DOHH2 (cell line): ENCODE data around the gene IGF1R.

Experiments used
- H3F3A ChIP-seq: fragments of 200-600 bp; sonication (generic), shearing (Covaris generic); 2 replicates; pipeline ENCODE4 v1.6.0; 2016; ENCODE audit warnings: antibody characterized with exemption, mild to moderate bottlenecking; ENCODE audit not compliant: control insufficient read depth, insufficient read depth
- H3K27ac ChIP-seq: fragments of 200-600 bp; sonication (generic); 2 replicates; pipeline ENCODE4 v1.5.1; 2014; ENCODE audit warnings: low read depth, mild to moderate bottlenecking, low read length, moderate library complexity
- H3K27me3 ChIP-seq: fragments of 200-600 bp; sonication (generic); 2 replicates; pipeline ENCODE4 v1.6.1; 2014; ENCODE audit warnings: mild to moderate bottlenecking, low read length, mixed read lengths; ENCODE audit not compliant: control insufficient read depth
- H3K36me3 ChIP-seq: fragments of 200-600 bp; sonication (generic); 2 replicates; pipeline ENCODE4 v1.6.1; 2014; ENCODE audit warnings: mild to moderate bottlenecking, low read length, moderate library complexity, mixed read lengths; ENCODE audit not compliant: control insufficient read depth
- H3K4me1 ChIP-seq: fragments of 200-600 bp; sonication (generic); 2 replicates; pipeline ENCODE4 v1.6.1; 2014; ENCODE audit warnings: mild to moderate bottlenecking, low read length, mixed read lengths; ENCODE audit not compliant: control insufficient read depth
- H3K4me2 ChIP-seq: fragments of 200-600 bp; sonication (generic); 2 replicates; pipeline ENCODE4 v1.6.0; 2014; ENCODE audit warnings: mild to moderate bottlenecking, low read length, moderate library complexity
- H3K4me3 ChIP-seq: fragments of 200-600 bp; sonication (generic); 2 replicates; pipeline ENCODE4 v1.5.1; 2014; ENCODE audit warnings: mild to moderate bottlenecking, low read length, mixed read lengths
- H3K79me2 ChIP-seq: fragments of 200-600 bp; sonication (generic); 2 replicates; pipeline ENCODE4 v1.6.1; 2014; ENCODE audit warnings: mild to moderate bottlenecking, low read length, mixed read lengths; ENCODE audit not compliant: control insufficient read depth
- H3K9me2 ChIP-seq: fragments of 200-600 bp; sonication (generic); replicated peaks from 2 replicates; pipeline ENCODE4 v1.6.1; 2014; ENCODE audit warnings: mild to moderate bottlenecking, low read length, mixed read lengths; ENCODE audit not compliant: control insufficient read depth
- H3K9me3 ChIP-seq: fragments of 200-600 bp; sonication (generic); 2 replicates; pipeline ENCODE4 v1.6.1; 2014; ENCODE audit warnings: antibody characterized with exemption, low read length, mixed read lengths; ENCODE audit not compliant: control insufficient read depth, insufficient read depth
- H4K20me1 ChIP-seq: fragments of 200-600 bp; sonication (generic); 2 replicates; pipeline ENCODE4 v1.6.0; 2014; ENCODE audit warnings: low read depth, mild to moderate bottlenecking, antibody characterized with exemption, low read length, moderate library complexity; ENCODE audit not compliant: control insufficient read depth, insufficient read depth
- EZH2phosphoT487 ChIP-seq: fragments of 200-600 bp; sonication (generic); IDR thresholded peaks from 2 replicates; pipeline ENCODE4 v1.6.1; 2017; ENCODE audit warnings: borderline replicate concordance, mild to moderate bottlenecking, antibody characterized with exemption, low read length, moderate library complexity, mixed read lengths
- TF ChIP-seq, protein P1 (sequence below): fragments of 200-600 bp; sonication (generic); IDR thresholded peaks from one replicate; pipeline ENCODE4 v1.5.1; 2014; ENCODE audit warnings: antibody characterized with exemption, mild to moderate bottlenecking, low read depth, low read length; ENCODE audit not compliant: poor library complexity, severe bottlenecking

The IGF1R gene

GRCh38 chr15:98724048-98724447 is 75.7 kb downstream of the IGF1R start:
- Histone ChIP-seq H3K4me1 (no peaks in the 10 kb centered on the region; the same call in 1 of the 2 replicates), H3K4me3 (no peak overlapping the region), H3F3A (no peaks in the 10 kb centered on the region), H3K36me3 (no peaks in the 10 kb centered on the region), H3K9me3 (no peaks in the 10 kb centered on the region), H3K27ac (no peak overlapping the region), H4K20me1 (peaks cover 16% of the 10 kb centered on the region), H3K4me2 (no peak overlapping the region), H3K79me2 (no peaks in the 10 kb centered on the region; the same call in 1 of the 2 replicates), H3K9me2 (no peaks in the 10 kb centered on the region), H3K27me3 (no peaks in the 10 kb centered on the region)
- TF ChIP-seq EZH2phosphoT487: no peak
- TF ChIP-seq, protein P1, sequence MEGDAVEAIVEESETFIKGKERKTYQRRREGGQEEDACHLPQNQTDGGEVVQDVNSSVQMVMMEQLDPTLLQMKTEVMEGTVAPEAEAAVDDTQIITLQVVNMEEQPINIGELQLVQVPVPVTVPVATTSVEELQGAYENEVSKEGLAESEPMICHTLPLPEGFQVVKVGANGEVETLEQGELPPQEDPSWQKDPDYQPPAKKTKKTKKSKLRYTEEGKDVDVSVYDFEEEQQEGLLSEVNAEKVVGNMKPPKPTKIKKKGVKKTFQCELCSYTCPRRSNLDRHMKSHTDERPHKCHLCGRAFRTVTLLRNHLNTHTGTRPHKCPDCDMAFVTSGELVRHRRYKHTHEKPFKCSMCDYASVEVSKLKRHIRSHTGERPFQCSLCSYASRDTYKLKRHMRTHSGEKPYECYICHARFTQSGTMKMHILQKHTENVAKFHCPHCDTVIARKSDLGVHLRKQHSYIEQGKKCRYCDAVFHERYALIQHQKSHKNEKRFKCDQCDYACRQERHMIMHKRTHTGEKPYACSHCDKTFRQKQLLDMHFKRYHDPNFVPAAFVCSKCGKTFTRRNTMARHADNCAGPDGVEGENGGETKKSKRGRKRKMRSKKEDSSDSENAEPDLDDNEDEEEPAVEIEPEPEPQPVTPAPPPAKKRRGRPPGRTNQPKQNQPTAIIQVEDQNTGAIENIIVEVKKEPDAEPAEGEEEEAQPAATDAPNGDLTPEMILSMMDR: no peak

DNA sequence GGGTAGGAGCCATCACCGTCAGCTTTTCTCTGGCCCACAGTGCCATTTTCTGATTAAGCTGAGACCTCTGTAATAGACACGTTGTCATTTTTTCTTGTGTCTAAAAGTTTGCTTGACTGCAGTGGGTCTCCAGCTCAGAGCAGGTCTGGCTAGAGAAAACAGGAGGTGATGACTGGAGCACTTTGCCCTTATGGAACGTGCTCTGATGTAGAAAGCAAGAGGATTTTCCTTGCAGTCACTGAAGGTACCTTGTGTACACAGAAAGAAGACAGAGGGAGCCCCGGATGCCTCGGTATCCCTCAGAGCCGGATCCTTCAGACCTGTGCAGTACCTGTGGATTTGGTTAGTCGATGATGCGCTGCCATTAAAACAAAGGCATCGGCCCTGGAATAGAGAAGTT is 76.2 kb downstream of the IGF1R start:
- no peak overlapping the region for H3K27ac ChIP-seq
- no peaks in the 10 kb centered on the region for H3F3A ChIP-seq
- TF ChIP-seq, protein P1: no peak
- TF ChIP-seq EZH2phosphoT487: no peak
- H3K9me2 ChIP-seq: no peaks in the 10 kb centered on the region
- no peaks in the 10 kb centered on the region for H3K27me3 ChIP-seq
- H3K4me1 ChIP-seq: no peaks in the 10 kb centered on the region
- no peak overlapping the region for H3K4me3 ChIP-seq
- no peaks in the 10 kb centered on the region for H3K9me3 ChIP-seq
- peaks cover 16% of the 10 kb centered on the region for H4K20me1 ChIP-seq
- no peak overlapping the region for H3K4me2 ChIP-seq
- H3K79me2 ChIP-seq: no peaks in the 10 kb centered on the region; the same call in 1 of the 2 replicates
- H3K36me3 ChIP-seq: no peaks in the 10 kb centered on the region

GRCh38 chr15:98725874-98726273 is 77.5 kb downstream of the IGF1R start:
- Histone ChIP-seq H3K36me3 (no peaks in the 10 kb centered on the region), H3K4me2 (no peak overlapping the region), H3F3A (no peaks in the 10 kb centered on the region), H4K20me1 (peaks cover 13% of the 10 kb centered on the region), H3K9me3 (no peaks in the 10 kb centered on the region), H3K27me3 (no peaks in the 10 kb centered on the region), H3K27ac (no peak overlapping the region), H3K79me2 (no peaks in the 10 kb centered on the region; the same call in 1 of the 2 replicates), H3K4me3 (no peak overlapping the region), H3K4me1 (no peaks in the 10 kb centered on the region), H3K9me2 (no peaks in the 10 kb centered on the region)
- TF ChIP-seq, protein P1: no peak
- TF ChIP-seq EZH2phosphoT487: no peak
